Rectal smooth muscle tissue (tissue), 1 donor: Measurements from ENCODE around the gene RHBDD1.
"Not testable (repeated sequence)": the region's sequence is repeated elsewhere in the genome, so short reads cannot be mapped to it uniquely, and the experiment has no call there.

Source experiments
- H3K27ac ChIP-seq: one replicate; pipeline ENCODE4 v1.7.0; 2013; ENCODE audit warnings: low read depth, low read length, inconsistent platforms
- H3K27me3 ChIP-seq: one replicate; pipeline ENCODE4 v1.7.0; 2013; ENCODE audit warnings: low read length; ENCODE audit not compliant: control insufficient read depth, insufficient read depth
- H3K36me3 ChIP-seq: one replicate; pipeline ENCODE4 v1.7.0; 2013; ENCODE audit warnings: low read length; ENCODE audit not compliant: control insufficient read depth, insufficient read depth
- H3K4me1 ChIP-seq: one replicate; pipeline ENCODE4 v1.7.0; 2013; ENCODE audit warnings: low read length; ENCODE audit not compliant: control insufficient read depth, insufficient read depth
- H3K4me3 ChIP-seq: one replicate; pipeline ENCODE4 v1.7.0; 2013; ENCODE audit warnings: low read length
- H3K9ac ChIP-seq: one replicate; pipeline ENCODE4 v1.7.0; 2013; ENCODE audit warnings: low read length

RHBDD1 gene

GRCh38 chr2:226837787-226838603 lies 2.1 kb downstream of the RHBDD1 start:
- Histone ChIP-seq H3K27ac (no peak overlapping the region), H3K27me3 (no peaks in the 10 kb centered on the region)

GRCh38 chr2:226838722-226839121 lies 2.9 kb downstream of the RHBDD1 start:
- no peaks in the 10 kb centered on the region for H3K36me3 ChIP-seq
- no peak overlapping the region for H3K27ac ChIP-seq
- H3K9ac ChIP-seq: no peak overlapping the region
- no peaks in the 10 kb centered on the region for H3K27me3 ChIP-seq
- H3K4me1 ChIP-seq: peaks cover 12% of the 10 kb centered on the region
- no peak overlapping the region for H3K4me3 ChIP-seq

More at GRCh38 chr2:226837787-226838603, 2.1 kb downstream of the RHBDD1 start:
- Histone ChIP-seq H3K4me1 (peaks cover 12% of the 10 kb centered on the region), H3K9ac (no peak overlapping the region), H3K4me3 (no peak overlapping the region), H3K36me3 (no peaks in the 10 kb centered on the region)

- H3K4me3 ChIP-seq: no peak overlapping the region
- H3K36me3 ChIP-seq: no peaks in the 10 kb centered on the region
- H3K9ac ChIP-seq: no peak overlapping the region
- H3K4me1 ChIP-seq: peaks cover 12% of the 10 kb centered on the region
- H3K27ac ChIP-seq: no peak overlapping the region
- no peaks in the 10 kb centered on the region for H3K27me3 ChIP-seq
These were observed 3.3 kb downstream of the RHBDD1 start for GRCh38 chr2:226839161-226839560.

GRCh38 chr2:226839951-226840350 lies 4.1 kb downstream of the RHBDD1 start:
- Histone ChIP-seq H3K9ac (no peak overlapping the region), H3K27ac (no peak overlapping the region), H3K4me1 (peaks cover 12% of the 10 kb centered on the region), H3K36me3 (no peaks in the 10 kb centered on the region), H3K4me3 (no peak overlapping the region), H3K27me3 (no peaks in the 10 kb centered on the region)

- not testable (repeated sequence) for H3K4me3 ChIP-seq, H3K27ac ChIP-seq, H3K9ac ChIP-seq
These were observed 7.1 kb downstream of the RHBDD1 start for GRCh38 chr2:226843001-226843400.

GRCh38 chr2:226845386-226846116 lies 9.7 kb downstream of the RHBDD1 start:
- H3K27me3 ChIP-seq: no peaks in the 10 kb centered on the region
- H3K27ac ChIP-seq: no peak overlapping the region
- no peak overlapping the region for H3K4me3 ChIP-seq
- H3K9ac ChIP-seq: no peak overlapping the region
- no peaks in the 10 kb centered on the region for H3K36me3 ChIP-seq
- no peaks in the 10 kb centered on the region for H3K4me1 ChIP-seq

More at GRCh38 chr2:226843001-226843400, 7.1 kb downstream of the RHBDD1 start:
- H3K27me3 ChIP-seq, H3K4me1 ChIP-seq, H3K36me3 ChIP-seq: not testable (repeated sequence)

- Histone ChIP-seq H3K4me3 (no peak overlapping the region), H3K36me3 (no peaks in the 10 kb centered on the region), H3K27me3 (no peaks in the 10 kb centered on the region), H3K9ac (no peak overlapping the region), H3K4me1 (no peaks in the 10 kb centered on the region), H3K27ac (no peak overlapping the region)
These were observed 11.2 kb downstream of the RHBDD1 start for GRCh38 chr2:226847090-226847489.

GRCh38 chr2:226847511-226847910 lies 11.7 kb downstream of the RHBDD1 start:
- Histone ChIP-seq H3K4me1 (no peaks in the 10 kb centered on the region), H3K36me3 (no peaks in the 10 kb centered on the region), H3K27me3 (no peaks in the 10 kb centered on the region), H3K27ac (no peak overlapping the region), H3K4me3 (no peak overlapping the region), H3K9ac (no peak overlapping the region)

- no peak overlapping the region for H3K9ac ChIP-seq
- no peaks in the 10 kb centered on the region for H3K27me3 ChIP-seq
- H3K4me3 ChIP-seq: no peak overlapping the region
- H3K36me3 ChIP-seq: no peaks in the 10 kb centered on the region
- H3K27ac ChIP-seq: no peak overlapping the region
- H3K4me1 ChIP-seq: no peaks in the 10 kb centered on the region
These were observed 13.5 kb downstream of the RHBDD1 start for GRCh38 chr2:226849349-226849748.

GRCh38 chr2:226850024-226850423 lies 14.2 kb downstream of the RHBDD1 start:
- no peak overlapping the region for H3K27ac ChIP-seq
- H3K27me3 ChIP-seq: no peaks in the 10 kb centered on the region
- H3K36me3 ChIP-seq: no peaks in the 10 kb centered on the region
- no peaks in the 10 kb centered on the region for H3K4me1 ChIP-seq
- no peak overlapping the region for H3K4me3 ChIP-seq
- H3K9ac ChIP-seq: no peak overlapping the region

GRCh38 chr2:226855787-226856186 lies 19.9 kb downstream of the RHBDD1 start:
- no peaks in the 10 kb centered on the region for H3K4me1 ChIP-seq
- H3K36me3 ChIP-seq: no peaks in the 10 kb centered on the region
- no peak overlapping the region for H3K27ac ChIP-seq
- no peak overlapping the region for H3K9ac ChIP-seq
- H3K27me3 ChIP-seq: no peaks in the 10 kb centered on the region
- no peak overlapping the region for H3K4me3 ChIP-seq

- Histone ChIP-seq H3K4me3 (no peak overlapping the region), H3K9ac (no peak overlapping the region), H3K36me3 (peaks cover 3% of the 10 kb centered on the region), H3K4me1 (no peaks in the 10 kb centered on the region), H3K27ac (no peak overlapping the region), H3K27me3 (no peaks in the 10 kb centered on the region)
These were observed 24.2 kb downstream of the RHBDD1 start for GRCh38 chr2:226860087-226860486.
